Kidney (tissue), 14 donors: ENCODE results near the gene SEPTIN8. TPM values are rescaled to one million over a fixed set of nuclear protein-coding genes. Genes with fewer than 3 reads are reported as not detected.
A peak's percentile ranks its signal among the peaks of the same experiment; 100 is the strongest.

Source experiments
- DNase-seq, 5 donors: peaks; one replicate each; pipeline ENCODE4 v3.0.0-alpha.2; 2013 to 2020
- FAIRE-seq: peaks from 2 replicates; lab custom pipeline; 2012; peaks lifted over from hg19 to GRCh38; lab: Jason Lieb, UNC
- H3K27ac ChIP-seq, 2 donors: one replicate each; pipeline ENCODE4 v1.7.0; 2013; ENCODE audit warnings: low read depth in 2 of 2, low read length in 2 of 2, inconsistent platforms in 1 of 2
- H3K27me3 ChIP-seq: one replicate; pipeline ENCODE4 v1.7.1; 2013; ENCODE audit warnings: low read length, inconsistent platforms; ENCODE audit not compliant: control insufficient read depth, insufficient read depth
- H3K36me3 ChIP-seq, 3 donors: one replicate each; pipeline versions ENCODE4 v1.7.0 to v1.7.1; 2013; ENCODE audit warnings: low read length in 3 of 3, control low read depth in 1 of 3, inconsistent platforms in 1 of 3; ENCODE audit not compliant: insufficient read depth in 3 of 3, control insufficient read depth in 2 of 3
- H3K4me1 ChIP-seq, 3 donors: one replicate each; pipeline versions ENCODE4 v1.7.0 to v1.7.1; 2013; ENCODE audit warnings: low read length in 3 of 3, inconsistent platforms in 1 of 3, low read depth in 1 of 3; ENCODE audit not compliant: control insufficient read depth in 2 of 3, insufficient read depth in 2 of 3
- H3K4me3 ChIP-seq, 3 donors: one replicate each; pipeline versions ENCODE4 v1.7.0 to v1.8.1; 2013; ENCODE audit warnings: low read length in 3 of 3, control low read depth in 1 of 3, inconsistent platforms in 1 of 3
- H3K9ac ChIP-seq, 3 donors: one replicate each; pipeline versions ENCODE4 v1.7.0 to v1.7.1; 2013; ENCODE audit warnings: low read length in 3 of 3, control low read depth in 1 of 3, inconsistent platforms in 1 of 3
- H3K9me3 ChIP-seq, 3 donors: one replicate each; pipeline versions ENCODE4 v1.7.0 to v1.7.1; 2013; ENCODE audit warnings: low read length in 3 of 3, control low read depth in 1 of 3, inconsistent platforms in 1 of 3; ENCODE audit not compliant: control insufficient read depth in 2 of 3, insufficient read depth in 1 of 3
- intact Hi-C: fragments of 100-400 bp; cut with DNase I; formaldehyde crosslinking; loops from one replicate; pipeline ENCODE4 v1.11.1; 2022
- polyA plus RNA-seq: library from polyadenylated mRNA; stranded (reverse); fragments of 350-450 nt; fragmentation: Illumina TruSeq; extraction: RNeasy Lipid Tissue Mini Kit (QIAGEN cat#74804); gene quantifications from one replicate; pipeline ENCODE4 v1.2.3, GENCODE V29; 2014; ENCODE audit warnings: low read depth, low replicate concordance; ENCODE audit not compliant: insufficient read depth
- total RNA-seq: library from RNA; stranded (reverse); fragmentation: NEBNext Ultra II Directional; extraction: Animal tissue kit (Norgen Biotek cat#: 25700); gene quantifications from one replicate; pipeline ENCODE4 v1.2.1, GENCODE V29; 2021
- TF ChIP-seq, protein P1 (sequence below): IDR thresholded peaks from 3 replicates; pipeline ENCODE4 v1.5.1; 2012; ENCODE audit warnings: mild to moderate bottlenecking, moderate library complexity, borderline replicate concordance; ENCODE audit not compliant: insufficient read depth; ENCODE audit errors: extremely low read depth
- donor health status: control.
- donor health status: control.
- donor health status: control.
- donor health status: control.
- donor health status: control.
- donor health status: DM: yes; HTN: yes; CAD: no.
- donor health status: Normal renal cell carcinoma (clear cell type).

Gene SEPTIN8
- total and polyA plus RNA-seq, 2 donors from 2014 or later = 24.9 to 54.4 TPM

GRCh38 chr5:132814503-132815294, 37.7 kb upstream of the SEPTIN8 start:
- no peak overlapping the region for H3K4me3 ChIP-seq
- peaks cover 0 to 2% (median 0%) of the 10 kb centered on the region in 3 donors for H3K4me1 ChIP-seq
- FAIRE-seq (no peak), DNase-seq (peak in 2 of 5 donors; percentile 60 to 73)
- intact Hi-C loops = no loop called here
- no peak overlapping the region for H3K9ac ChIP-seq
- H3K36me3 ChIP-seq = no peaks in the 10 kb centered on the region
- H3K27ac ChIP-seq = no peak overlapping the region
- H3K9me3 ChIP-seq = no peaks in the 10 kb centered on the region
- TF ChIP-seq, protein P1, sequence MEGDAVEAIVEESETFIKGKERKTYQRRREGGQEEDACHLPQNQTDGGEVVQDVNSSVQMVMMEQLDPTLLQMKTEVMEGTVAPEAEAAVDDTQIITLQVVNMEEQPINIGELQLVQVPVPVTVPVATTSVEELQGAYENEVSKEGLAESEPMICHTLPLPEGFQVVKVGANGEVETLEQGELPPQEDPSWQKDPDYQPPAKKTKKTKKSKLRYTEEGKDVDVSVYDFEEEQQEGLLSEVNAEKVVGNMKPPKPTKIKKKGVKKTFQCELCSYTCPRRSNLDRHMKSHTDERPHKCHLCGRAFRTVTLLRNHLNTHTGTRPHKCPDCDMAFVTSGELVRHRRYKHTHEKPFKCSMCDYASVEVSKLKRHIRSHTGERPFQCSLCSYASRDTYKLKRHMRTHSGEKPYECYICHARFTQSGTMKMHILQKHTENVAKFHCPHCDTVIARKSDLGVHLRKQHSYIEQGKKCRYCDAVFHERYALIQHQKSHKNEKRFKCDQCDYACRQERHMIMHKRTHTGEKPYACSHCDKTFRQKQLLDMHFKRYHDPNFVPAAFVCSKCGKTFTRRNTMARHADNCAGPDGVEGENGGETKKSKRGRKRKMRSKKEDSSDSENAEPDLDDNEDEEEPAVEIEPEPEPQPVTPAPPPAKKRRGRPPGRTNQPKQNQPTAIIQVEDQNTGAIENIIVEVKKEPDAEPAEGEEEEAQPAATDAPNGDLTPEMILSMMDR = no peak
- H3K27me3 ChIP-seq = peaks cover 13% of the 10 kb centered on the region

GRCh38 chr5:132813599-132814502, 36.8 kb upstream of the SEPTIN8 start:
- TF ChIP-seq, protein P1 = no peak
- Histone ChIP-seq H3K4me1 (peaks cover 0 to 2% (median 0%) of the 10 kb centered on the region in 3 donors), H3K4me3 (peak overlapping the region in 1 of 3 donors; percentile 56), H3K27me3 (peaks cover 13% of the 10 kb centered on the region), H3K9ac (peak overlapping the region in 1 of 3 donors; percentile 34), H3K27ac (peak overlapping the region; percentile 32 to 76), H3K36me3 (no peaks in the 10 kb centered on the region), H3K9me3 (no peaks in the 10 kb centered on the region)
- peak; percentile 53 to 78 (median 58) for DNase-seq
- intact Hi-C loops = no loop called here
- no peak for FAIRE-seq

- no peak for FAIRE-seq
- DNase-seq = peak; percentile 63 to 80 (median 79)
- TF ChIP-seq, protein P1 = no peak
- Histone ChIP-seq H3K4me1 (peaks cover 0 to 2% (median 0%) of the 10 kb centered on the region in 3 donors), H3K9me3 (no peaks in the 10 kb centered on the region), H3K27me3 (peaks cover 13% of the 10 kb centered on the region), H3K27ac (peak within 1 kb of the TSS; percentile 32 to 76), H3K4me3 (peak within 1 kb of the TSS in 2 of 3 donors; percentile 19 to 56), H3K36me3 (no peaks in the 10 kb centered on the region), H3K9ac (peak within 1 kb of the TSS in 2 of 3 donors; percentile 15 to 34)
- intact Hi-C loops = no loop called here
Observed at GRCh38 chr5:132812781-132813598, 36.0 kb upstream of the SEPTIN8 start, which contains the start of gene SOWAHA. Gene SOWAHA, plus strand, starts transcription at chr5:132813302. Its CDS starts 320 bp downstream, at chr5:132813622.
